ENCODE measurements around the gene CCM2.

The CCM2 gene

DNA sequence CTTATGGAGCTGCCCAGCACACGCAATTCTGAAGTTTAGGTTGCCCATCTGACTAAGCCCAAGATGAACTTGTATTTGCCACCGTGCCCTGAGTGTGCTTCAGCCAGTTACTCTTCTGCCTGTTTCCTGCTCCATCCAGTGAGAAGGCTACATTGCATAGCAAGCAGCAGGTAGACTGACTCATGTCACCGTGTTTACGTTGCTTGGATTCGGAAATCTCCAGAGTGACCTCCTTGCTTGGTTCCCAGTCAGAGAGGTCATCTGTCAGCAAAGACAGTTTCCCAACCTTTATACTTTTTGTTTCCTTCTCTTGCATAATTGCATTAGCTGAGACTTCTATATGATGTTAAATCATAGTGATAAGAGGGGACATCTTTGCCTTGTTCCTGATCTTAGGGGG lies 57.9 kb downstream of the CCM2 start:
- no peak for DNase-seq (ENCODE audit: insufficient read length, low spot score)
- no peak for FAIRE-seq

- no peak for FAIRE-seq
- DNase-seq (ENCODE audit: insufficient read length, low spot score) = no peak
These were observed 60.3 kb downstream of the CCM2 start for GRCh38 chr7:45060295-45060694.

GRCh38 chr7:45061352-45061751 lies 61.4 kb downstream of the CCM2 start:
- DNase-seq (ENCODE audit: insufficient read length, low spot score) = no peak
- FAIRE-seq = no peak

- no peak for DNase-seq (ENCODE audit: insufficient read length, low spot score)
- no peak for FAIRE-seq
These were observed 61.9 kb downstream of the CCM2 start for GRCh38 chr7:45061806-45062425.

DNA sequence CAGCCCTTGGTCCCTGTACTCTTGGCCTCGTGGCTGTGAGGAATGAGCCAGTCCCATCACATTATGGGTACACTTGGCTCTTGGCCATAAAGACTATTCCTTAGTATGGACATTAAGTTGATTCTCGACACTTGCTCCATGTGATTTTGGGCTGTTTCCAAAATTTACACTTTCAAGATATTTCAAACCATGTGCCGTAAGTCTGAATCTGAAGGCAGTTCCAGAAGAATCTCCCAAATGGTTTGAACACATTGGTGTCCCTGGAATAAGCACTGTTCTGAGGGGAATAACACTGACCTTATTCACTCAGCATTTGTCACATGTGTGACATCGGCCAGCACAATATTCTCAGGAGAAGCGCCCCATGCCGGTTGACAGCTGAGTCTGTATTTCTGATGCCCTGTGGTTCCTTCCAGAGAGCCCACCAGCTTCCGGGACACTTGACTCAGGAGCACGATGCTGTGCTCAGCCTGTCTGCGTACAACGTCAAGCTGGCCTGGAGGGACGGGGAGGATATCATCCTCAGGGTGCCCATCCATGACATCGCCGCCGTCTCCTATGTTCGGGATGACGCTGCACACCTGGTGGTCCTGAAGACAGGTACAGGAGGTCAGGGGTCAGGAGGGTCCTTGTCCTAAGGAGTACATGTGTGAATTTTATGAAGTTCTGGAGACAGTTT lies 64.2 kb downstream of the CCM2 start:
- FAIRE-seq (no peak), DNase-seq (ENCODE audit: insufficient read length, low spot score) (no peak)

GRCh38 chr7:45065031-45065995 lies 65.3 kb downstream of the CCM2 start:
- no peak for FAIRE-seq
- DNase-seq (ENCODE audit: insufficient read length, low spot score) = no peak

GRCh38 chr7:45066409-45066808 lies 66.4 kb downstream of the CCM2 start:
- DNase-seq (ENCODE audit: insufficient read length, low spot score) = no peak
- no peak for FAIRE-seq

DNA sequence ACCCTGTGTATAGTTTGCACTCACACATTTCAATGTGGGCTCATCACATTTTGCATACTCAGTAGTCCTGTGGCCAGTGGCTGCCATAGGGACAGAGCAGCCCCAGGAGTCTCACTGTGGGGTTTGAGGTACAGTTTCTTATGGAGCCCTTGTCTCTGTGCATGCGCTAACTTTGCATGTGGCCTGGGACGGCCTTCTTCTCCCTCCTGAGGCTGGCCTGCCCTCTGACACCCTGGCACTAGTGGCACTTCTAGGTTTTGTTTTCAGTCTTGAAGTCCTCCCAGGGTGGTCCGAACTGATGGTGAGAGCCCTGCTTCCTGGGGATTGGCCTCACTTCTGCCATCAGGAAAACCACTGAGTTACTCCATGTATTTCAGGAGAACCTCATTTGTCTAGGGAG lies 67.6 kb downstream of the CCM2 start:
- FAIRE-seq = no peak

GRCh38 chr7:45068236-45069023 lies 68.4 kb downstream of the CCM2 start:
- DNase-seq (ENCODE audit: insufficient read length, low spot score) (no peak), FAIRE-seq (no peak)

More for the DNA sequence above, 67.6 kb downstream of the CCM2 start:
- DNase-seq (ENCODE audit: insufficient read length, low spot score) = no peak

- no peak for FAIRE-seq
- no peak for DNase-seq (ENCODE audit: insufficient read length, low spot score)
These were observed 69.6 kb downstream of the CCM2 start for GRCh38 chr7:45069444-45070253.

GRCh38 chr7:45070254-45070642 lies 70.2 kb downstream of the CCM2 start:
- DNase-seq (ENCODE audit: insufficient read length, low spot score) (no peak), FAIRE-seq (no peak)

DNA sequence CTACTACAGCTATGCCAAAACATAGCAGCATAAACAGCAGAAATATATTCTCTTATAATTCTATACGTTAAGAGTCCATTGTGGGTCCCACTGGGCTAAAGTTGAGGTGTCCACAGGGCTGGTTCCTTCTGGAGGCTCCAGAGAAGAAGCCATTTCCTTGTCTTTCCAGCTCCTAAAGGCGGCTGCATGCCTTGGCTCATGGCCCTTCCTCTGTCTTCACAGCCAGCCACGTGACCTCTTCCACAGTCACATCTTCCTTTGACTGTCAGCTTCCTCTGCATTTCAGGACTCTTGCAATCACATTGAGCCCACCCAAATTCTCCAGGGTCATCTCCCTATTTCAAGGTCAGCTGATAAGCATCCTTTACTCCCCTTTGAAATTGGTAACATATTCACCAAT lies 71.5 kb downstream of the CCM2 start:
- DNase-seq (ENCODE audit: insufficient read length, low spot score) = no peak
- no peak for FAIRE-seq

GRCh38 chr7:45072131-45073030 lies 72.4 kb downstream of the CCM2 start:
- FAIRE-seq (no peak), DNase-seq (ENCODE audit: insufficient read length, low spot score) (no peak)

GRCh38 chr7:45073031-45073785 lies 73.2 kb downstream of the CCM2 start:
- DNase-seq (ENCODE audit: insufficient read length, low spot score) (no peak), FAIRE-seq (no peak)

GRCh38 chr7:45073786-45074527 lies 74.0 kb downstream of the CCM2 start:
- DNase-seq (ENCODE audit: insufficient read length, low spot score) = no peak

GRCh38 chr7:45074528-45075354 lies 74.7 kb downstream of the CCM2 start:
- FAIRE-seq = no peak
- DNase-seq (ENCODE audit: insufficient read length, low spot score) = no peak

More at GRCh38 chr7:45073786-45074527, 74.0 kb downstream of the CCM2 start:
- no peak for FAIRE-seq

- FAIRE-seq = no peak
These were observed 75.3 kb downstream of the CCM2 start for GRCh38 chr7:45075355-45075644.

More at GRCh38 chr7:45075355-45075644, 75.3 kb downstream of the CCM2 start:
- no peak for DNase-seq (ENCODE audit: insufficient read length, low spot score)

All from GM19239 (cell line).